ENCODE results near the gene HEXIM2. TPM values are rescaled to one million over a fixed set of nuclear protein-coding genes. Genes with fewer than 3 reads are reported as not detected.

The HEXIM2 gene
- total RNA-seq, 1 experiment from 2014 or later = 11.9 TPM

DNA sequence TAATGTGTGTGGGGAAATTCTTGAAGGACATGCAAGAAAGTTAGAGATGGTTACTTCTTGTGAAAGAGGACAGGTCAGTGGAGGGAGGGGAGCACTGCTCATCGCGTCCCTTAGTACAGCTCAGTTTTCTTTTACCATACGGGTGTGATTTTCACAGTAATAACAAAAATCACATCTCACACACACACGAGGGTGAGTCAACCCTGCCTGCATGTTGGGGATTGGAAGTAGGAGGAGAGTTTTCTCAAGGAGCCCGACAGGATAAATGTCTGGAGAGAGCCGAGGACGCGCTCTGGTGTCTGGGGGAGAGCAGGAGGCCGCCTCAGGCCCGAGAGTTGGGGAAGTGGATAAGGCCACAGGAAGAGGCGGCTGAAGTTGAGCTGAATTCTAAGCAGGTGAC lies 45.8 kb upstream of the HEXIM2 start:
- ChIA-PET POLR2A (interaction anchor here (1.1 kb wide), 1 partner anchor 12 kb away, joined by 3 read pairs; no protein-coding TSS in a partner anchor), CTCF (interaction anchor here (0.9 to 3.0 kb wide), 5 partner anchors 14 to 196 kb away, joined by 3 to 24 read pairs (median 6); partner anchors contain the start of genes ACBD4 and PLCD3)
- Mint-ChIP-seq H3K4me1 (peaks cover 14% of the 10 kb centered on the region), H3K27ac (peak overlapping the region; percentile 66; the same call in 1 of the 2 replicates), H3K27me3 (ENCODE audit: low read depth) (no peaks in the 10 kb centered on the region), H3K36me3 (no peaks in the 10 kb centered on the region), H3K9me3 (no peaks in the 10 kb centered on the region), H3K4me3 (no peak overlapping the region)
- ATAC-seq (no peak), DNase-seq (ENCODE audit: low spot score) (no peak)
- TF ChIP-seq ZBTB21 (CRISPR knock-in tag; IDR thresholded peaks at IDR 0.05; ENCODE audit: borderline replicate concordance) (no peak), ZNF317 (CRISPR knock-in tag; IDR thresholded peaks at IDR 0.05; ENCODE audit: borderline replicate concordance, low read depth) (no peak), FOXP1 (CRISPR knock-in tag; IDR thresholded peaks at IDR 0.05; ENCODE audit: borderline replicate concordance) (no peak), TEAD4 (CRISPR knock-in tag; IDR thresholded peaks at IDR 0.05) (no peak)
- TF ChIP-seq, protein P1, sequence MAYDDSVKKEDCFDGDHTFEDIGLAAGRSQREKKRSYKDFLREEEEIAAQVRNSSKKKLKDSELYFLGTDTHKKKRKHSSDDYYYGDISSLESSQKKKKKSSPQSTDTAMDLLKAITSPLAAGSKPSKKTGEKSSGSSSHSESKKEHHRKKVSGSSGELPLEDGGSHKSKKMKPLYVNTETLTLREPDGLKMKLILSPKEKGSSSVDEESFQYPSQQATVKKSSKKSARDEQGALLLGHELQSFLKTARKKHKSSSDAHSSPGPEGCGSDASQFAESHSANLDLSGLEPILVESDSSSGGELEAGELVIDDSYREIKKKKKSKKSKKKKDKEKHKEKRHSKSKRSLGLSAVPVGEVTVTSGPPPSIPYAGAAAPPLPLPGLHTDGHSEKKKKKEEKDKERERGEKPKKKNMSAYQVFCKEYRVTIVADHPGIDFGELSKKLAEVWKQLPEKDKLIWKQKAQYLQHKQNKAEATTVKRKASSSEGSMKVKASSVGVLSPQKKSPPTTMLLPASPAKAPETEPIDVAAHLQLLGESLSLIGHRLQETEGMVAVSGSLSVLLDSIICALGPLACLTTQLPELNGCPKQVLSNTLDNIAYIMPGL (CRISPR knock-in tag; IDR thresholded peaks at IDR 0.05) = no peak
- TF ChIP-seq, protein P2, sequence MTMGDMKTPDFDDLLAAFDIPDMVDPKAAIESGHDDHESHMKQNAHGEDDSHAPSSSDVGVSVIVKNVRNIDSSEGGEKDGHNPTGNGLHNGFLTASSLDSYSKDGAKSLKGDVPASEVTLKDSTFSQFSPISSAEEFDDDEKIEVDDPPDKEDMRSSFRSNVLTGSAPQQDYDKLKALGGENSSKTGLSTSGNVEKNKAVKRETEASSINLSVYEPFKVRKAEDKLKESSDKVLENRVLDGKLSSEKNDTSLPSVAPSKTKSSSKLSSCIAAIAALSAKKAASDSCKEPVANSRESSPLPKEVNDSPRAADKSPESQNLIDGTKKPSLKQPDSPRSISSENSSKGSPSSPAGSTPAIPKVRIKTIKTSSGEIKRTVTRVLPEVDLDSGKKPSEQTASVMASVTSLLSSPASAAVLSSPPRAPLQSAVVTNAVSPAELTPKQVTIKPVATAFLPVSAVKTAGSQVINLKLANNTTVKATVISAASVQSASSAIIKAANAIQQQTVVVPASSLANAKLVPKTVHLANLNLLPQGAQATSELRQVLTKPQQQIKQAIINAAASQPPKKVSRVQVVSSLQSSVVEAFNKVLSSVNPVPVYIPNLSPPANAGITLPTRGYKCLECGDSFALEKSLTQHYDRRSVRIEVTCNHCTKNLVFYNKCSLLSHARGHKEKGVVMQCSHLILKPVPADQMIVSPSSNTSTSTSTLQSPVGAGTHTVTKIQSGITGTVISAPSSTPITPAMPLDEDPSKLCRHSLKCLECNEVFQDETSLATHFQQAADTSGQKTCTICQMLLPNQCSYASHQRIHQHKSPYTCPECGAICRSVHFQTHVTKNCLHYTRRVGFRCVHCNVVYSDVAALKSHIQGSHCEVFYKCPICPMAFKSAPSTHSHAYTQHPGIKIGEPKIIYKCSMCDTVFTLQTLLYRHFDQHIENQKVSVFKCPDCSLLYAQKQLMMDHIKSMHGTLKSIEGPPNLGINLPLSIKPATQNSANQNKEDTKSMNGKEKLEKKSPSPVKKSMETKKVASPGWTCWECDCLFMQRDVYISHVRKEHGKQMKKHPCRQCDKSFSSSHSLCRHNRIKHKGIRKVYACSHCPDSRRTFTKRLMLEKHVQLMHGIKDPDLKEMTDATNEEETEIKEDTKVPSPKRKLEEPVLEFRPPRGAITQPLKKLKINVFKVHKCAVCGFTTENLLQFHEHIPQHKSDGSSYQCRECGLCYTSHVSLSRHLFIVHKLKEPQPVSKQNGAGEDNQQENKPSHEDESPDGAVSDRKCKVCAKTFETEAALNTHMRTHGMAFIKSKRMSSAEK (CRISPR knock-in tag; IDR thresholded peaks at IDR 0.05; ENCODE audit: borderline replicate concordance) = no peak
- TF ChIP-seq, protein P3, sequence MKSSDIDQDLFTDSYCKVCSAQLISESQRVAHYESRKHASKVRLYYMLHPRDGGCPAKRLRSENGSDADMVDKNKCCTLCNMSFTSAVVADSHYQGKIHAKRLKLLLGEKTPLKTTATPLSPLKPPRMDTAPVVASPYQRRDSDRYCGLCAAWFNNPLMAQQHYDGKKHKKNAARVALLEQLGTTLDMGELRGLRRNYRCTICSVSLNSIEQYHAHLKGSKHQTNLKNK (CRISPR knock-in tag; IDR thresholded peaks at IDR 0.05) = no peak
- TF ChIP-seq, protein P4, sequence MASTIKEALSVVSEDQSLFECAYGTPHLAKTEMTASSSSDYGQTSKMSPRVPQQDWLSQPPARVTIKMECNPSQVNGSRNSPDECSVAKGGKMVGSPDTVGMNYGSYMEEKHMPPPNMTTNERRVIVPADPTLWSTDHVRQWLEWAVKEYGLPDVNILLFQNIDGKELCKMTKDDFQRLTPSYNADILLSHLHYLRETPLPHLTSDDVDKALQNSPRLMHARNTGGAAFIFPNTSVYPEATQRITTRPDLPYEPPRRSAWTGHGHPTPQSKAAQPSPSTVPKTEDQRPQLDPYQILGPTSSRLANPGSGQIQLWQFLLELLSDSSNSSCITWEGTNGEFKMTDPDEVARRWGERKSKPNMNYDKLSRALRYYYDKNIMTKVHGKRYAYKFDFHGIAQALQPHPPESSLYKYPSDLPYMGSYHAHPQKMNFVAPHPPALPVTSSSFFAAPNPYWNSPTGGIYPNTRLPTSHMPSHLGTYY (CRISPR knock-in tag; IDR thresholded peaks at IDR 0.05) = no peak
- TF ChIP-seq, protein P5, sequence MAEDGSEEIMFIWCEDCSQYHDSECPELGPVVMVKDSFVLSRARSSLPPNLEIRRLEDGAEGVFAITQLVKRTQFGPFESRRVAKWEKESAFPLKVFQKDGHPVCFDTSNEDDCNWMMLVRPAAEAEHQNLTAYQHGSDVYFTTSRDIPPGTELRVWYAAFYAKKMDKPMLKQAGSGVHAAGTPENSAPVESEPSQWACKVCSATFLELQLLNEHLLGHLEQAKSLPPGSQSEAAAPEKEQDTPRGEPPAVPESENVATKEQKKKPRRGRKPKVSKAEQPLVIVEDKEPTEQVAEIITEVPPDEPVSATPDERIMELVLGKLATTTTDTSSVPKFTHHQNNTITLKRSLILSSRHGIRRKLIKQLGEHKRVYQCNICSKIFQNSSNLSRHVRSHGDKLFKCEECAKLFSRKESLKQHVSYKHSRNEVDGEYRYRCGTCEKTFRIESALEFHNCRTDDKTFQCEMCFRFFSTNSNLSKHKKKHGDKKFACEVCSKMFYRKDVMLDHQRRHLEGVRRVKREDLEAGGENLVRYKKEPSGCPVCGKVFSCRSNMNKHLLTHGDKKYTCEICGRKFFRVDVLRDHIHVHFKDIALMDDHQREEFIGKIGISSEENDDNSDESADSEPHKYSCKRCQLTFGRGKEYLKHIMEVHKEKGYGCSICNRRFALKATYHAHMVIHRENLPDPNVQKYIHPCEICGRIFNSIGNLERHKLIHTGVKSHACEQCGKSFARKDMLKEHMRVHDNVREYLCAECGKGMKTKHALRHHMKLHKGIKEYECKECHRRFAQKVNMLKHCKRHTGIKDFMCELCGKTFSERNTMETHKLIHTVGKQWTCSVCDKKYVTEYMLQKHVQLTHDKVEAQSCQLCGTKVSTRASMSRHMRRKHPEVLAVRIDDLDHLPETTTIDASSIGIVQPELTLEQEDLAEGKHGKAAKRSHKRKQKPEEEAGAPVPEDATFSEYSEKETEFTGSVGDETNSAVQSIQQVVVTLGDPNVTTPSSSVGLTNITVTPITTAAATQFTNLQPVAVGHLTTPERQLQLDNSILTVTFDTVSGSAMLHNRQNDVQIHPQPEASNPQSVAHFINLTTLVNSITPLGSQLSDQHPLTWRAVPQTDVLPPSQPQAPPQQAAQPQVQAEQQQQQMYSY (CRISPR knock-in tag; IDR thresholded peaks at IDR 0.05) = no peak

DNA sequence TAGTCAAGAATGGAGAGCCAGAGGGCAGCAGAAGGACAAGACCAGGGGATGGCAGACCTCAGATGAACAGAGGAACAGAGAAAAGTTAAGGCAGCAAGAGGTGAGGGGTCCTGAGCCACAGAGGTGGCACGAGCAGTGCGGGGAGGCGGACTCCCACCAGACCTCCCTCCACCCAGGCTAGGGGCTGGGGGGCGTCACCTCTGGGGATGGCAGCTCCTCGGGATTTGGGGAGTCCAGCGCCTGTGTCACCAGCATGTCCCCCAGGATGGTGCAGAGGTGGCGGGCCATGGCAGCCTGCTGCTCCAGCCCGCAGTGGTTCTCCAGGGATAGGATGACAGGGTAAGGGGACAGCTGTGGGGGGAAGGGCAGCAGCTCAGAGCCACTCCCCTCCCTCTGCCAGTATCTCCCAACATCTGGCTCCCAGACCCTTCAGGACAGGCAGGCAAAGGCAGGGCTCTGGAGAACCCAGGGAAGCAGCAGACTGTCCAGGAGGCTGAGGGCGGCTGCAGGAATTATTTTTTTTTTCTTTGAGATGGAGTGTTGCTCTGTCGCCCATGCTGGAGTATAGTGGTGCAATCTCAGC lies 45.1 kb upstream of the HEXIM2 start:
- H3K27me3 Mint-ChIP-seq (ENCODE audit: low read depth) = no peaks in the 10 kb centered on the region
- TF ChIP-seq, protein P6, sequence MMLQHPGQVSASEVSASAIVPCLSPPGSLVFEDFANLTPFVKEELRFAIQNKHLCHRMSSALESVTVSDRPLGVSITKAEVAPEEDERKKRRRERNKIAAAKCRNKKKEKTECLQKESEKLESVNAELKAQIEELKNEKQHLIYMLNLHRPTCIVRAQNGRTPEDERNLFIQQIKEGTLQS (CRISPR knock-in tag; conservative IDR thresholded peaks at IDR 0.05) = no peak
- TF ChIP-seq NFYB (CRISPR knock-in tag; conservative IDR thresholded peaks at IDR 0.05; ENCODE audit: low read depth) (no peak), PRRX2 (CRISPR knock-in tag; IDR thresholded peaks at IDR 0.05) (no peak), FOXK1 (CRISPR knock-in tag; IDR thresholded peaks at IDR 0.05) (no peak), RORB (CRISPR knock-in tag; IDR thresholded peaks at IDR 0.05) (no peak)
- TF ChIP-seq, protein P7, sequence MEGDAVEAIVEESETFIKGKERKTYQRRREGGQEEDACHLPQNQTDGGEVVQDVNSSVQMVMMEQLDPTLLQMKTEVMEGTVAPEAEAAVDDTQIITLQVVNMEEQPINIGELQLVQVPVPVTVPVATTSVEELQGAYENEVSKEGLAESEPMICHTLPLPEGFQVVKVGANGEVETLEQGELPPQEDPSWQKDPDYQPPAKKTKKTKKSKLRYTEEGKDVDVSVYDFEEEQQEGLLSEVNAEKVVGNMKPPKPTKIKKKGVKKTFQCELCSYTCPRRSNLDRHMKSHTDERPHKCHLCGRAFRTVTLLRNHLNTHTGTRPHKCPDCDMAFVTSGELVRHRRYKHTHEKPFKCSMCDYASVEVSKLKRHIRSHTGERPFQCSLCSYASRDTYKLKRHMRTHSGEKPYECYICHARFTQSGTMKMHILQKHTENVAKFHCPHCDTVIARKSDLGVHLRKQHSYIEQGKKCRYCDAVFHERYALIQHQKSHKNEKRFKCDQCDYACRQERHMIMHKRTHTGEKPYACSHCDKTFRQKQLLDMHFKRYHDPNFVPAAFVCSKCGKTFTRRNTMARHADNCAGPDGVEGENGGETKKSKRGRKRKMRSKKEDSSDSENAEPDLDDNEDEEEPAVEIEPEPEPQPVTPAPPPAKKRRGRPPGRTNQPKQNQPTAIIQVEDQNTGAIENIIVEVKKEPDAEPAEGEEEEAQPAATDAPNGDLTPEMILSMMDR (IDR thresholded peaks at IDR 0.05) = no peak
- ATAC-seq (no peak; the same call in 1 of the 2 replicates), DNase-seq (ENCODE audit: low spot score) (no peak)
- H3K36me3 Mint-ChIP-seq = no peaks in the 10 kb centered on the region
- peaks cover 14% of the 10 kb centered on the region for H3K4me1 Mint-ChIP-seq
- H3K27ac Mint-ChIP-seq = no peak overlapping the region
- no peak overlapping the region for H3K4me3 Mint-ChIP-seq
- no peaks in the 10 kb centered on the region for H3K9me3 Mint-ChIP-seq
- ChIA-PET CTCF (interaction anchor here (0.9 to 3.0 kb wide), 6 partner anchors 13 to 206 kb away, joined by 4 to 24 read pairs (median 6); partner anchors contain the start of genes ACBD4 and PLCD3), POLR2A (no interaction called here)

All from WTC11 (cell line).